ENCODE data around the gene SOX15.

DNA sequence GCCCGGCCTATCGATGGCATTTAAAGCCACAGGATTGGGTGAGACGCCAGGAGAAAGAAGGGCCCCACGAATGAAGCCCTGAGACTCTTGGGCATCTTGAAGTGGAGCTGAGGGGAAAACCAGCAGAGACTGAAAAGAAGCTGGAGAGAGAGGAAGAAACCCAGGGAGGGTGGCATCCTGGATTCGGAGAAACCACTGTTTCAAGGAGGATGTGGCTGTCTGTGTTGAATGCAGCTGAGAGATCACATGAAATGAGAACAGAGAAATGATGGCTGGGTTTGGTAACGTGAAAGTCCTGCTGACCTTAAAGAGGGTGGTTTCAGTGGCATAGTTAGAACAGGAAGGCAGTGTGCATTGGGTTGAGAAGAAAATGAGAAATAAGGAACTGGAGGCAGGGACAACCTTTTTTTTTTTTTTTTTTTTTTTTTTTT, 37.3 kb downstream of the SOX15 start:
- TF ChIP-seq, protein P1, sequence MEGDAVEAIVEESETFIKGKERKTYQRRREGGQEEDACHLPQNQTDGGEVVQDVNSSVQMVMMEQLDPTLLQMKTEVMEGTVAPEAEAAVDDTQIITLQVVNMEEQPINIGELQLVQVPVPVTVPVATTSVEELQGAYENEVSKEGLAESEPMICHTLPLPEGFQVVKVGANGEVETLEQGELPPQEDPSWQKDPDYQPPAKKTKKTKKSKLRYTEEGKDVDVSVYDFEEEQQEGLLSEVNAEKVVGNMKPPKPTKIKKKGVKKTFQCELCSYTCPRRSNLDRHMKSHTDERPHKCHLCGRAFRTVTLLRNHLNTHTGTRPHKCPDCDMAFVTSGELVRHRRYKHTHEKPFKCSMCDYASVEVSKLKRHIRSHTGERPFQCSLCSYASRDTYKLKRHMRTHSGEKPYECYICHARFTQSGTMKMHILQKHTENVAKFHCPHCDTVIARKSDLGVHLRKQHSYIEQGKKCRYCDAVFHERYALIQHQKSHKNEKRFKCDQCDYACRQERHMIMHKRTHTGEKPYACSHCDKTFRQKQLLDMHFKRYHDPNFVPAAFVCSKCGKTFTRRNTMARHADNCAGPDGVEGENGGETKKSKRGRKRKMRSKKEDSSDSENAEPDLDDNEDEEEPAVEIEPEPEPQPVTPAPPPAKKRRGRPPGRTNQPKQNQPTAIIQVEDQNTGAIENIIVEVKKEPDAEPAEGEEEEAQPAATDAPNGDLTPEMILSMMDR (IDR thresholded peaks at IDR 0.05), result no peak
- TF ChIP-seq POLR2A (IDR thresholded peaks at IDR 0.05) (no peak), EP300 (IDR thresholded peaks at IDR 0.05) (no peak), POLR2AphosphoS5 (IDR thresholded peaks at IDR 0.05) (no peak)

Data from suprapubic skin (tissue), 4 donors.